ENCODE measurements around the gene DPP10.

- TF ChIP-seq CTCF (IDR thresholded peaks at IDR 0.05 in 8 of 11, conservative IDR thresholded peaks at IDR 0.05 in 3 of 11) (no peak), POLR2A (IDR thresholded peaks at IDR 0.05) (no peak), POLR2AphosphoS5 (IDR thresholded peaks at IDR 0.05) (no peak)
These were observed 1116.3 kb downstream of the DPP10 start for GRCh38 chr2:115558725-115559124.
